Measurements from ENCODE around the gene REX1BD. TPM values are rescaled to one million over a fixed set of nuclear protein-coding genes. Genes with fewer than 3 reads are reported as not detected.
"Not testable (repeated sequence)": the region's sequence is repeated elsewhere in the genome, so short reads cannot be mapped to it uniquely, and the experiment has no call there.

REX1BD gene
- total RNA-seq, 4 donors from 2014 or later = 29.7 to 295 (median 74.2) TPM

- intact Hi-C loops (cut with DNase I; ENCODE audit: low total_unique reads) = loop anchor here (5.0 kb wide), 1 partner anchor 258 kb away; no protein-coding TSS in a partner anchor
- Histone ChIP-seq H3K27ac (peak overlapping the region; percentile 88 to 89), H3K9me3 (no peaks in the 10 kb centered on the region), H3K4me3 (peak overlapping the region; percentile 48 to 84), H3K4me1 (peaks cover 1 to 10% of the 10 kb centered on the region in 2 donors), H3K36me3 (no peaks in the 10 kb centered on the region), H3K27me3 (no peaks in the 10 kb centered on the region)
- peak; percentile 59 to 68 for DNase-seq
- TF ChIP-seq CTCF (IDR thresholded peaks at IDR 0.05) = peak in 2 of 4 experiments; percentile 22 to 35
- TF ChIP-seq POLR2A (IDR thresholded peaks at IDR 0.05) = no peak
Observed at GRCh38 chr19:18589380-18590272, 1.0 kb downstream of the REX1BD start.

GRCh38 chr19:18590273-18591272 is 2.0 kb downstream of the REX1BD start:
- no peaks in the 10 kb centered on the region for H3K9me3 ChIP-seq
- intact Hi-C loops (cut with DNase I; ENCODE audit: low total_unique reads) = loop anchor here (5.0 kb wide), 1 partner anchor 257 kb away; no protein-coding TSS in a partner anchor
- peaks cover 4 to 17% of the 10 kb centered on the region in 2 donors for H3K4me1 ChIP-seq
- no peak for DNase-seq
- H3K27ac ChIP-seq = peak overlapping the region in 1 of 2 donors; percentile 89
- no peak for TF ChIP-seq CTCF (IDR thresholded peaks at IDR 0.05)
- no peak for TF ChIP-seq POLR2A (IDR thresholded peaks at IDR 0.05)
- H3K4me3 ChIP-seq = no peak overlapping the region
- no peaks in the 10 kb centered on the region for H3K36me3 ChIP-seq
- H3K27me3 ChIP-seq = no peaks in the 10 kb centered on the region

GRCh38 chr19:18591735-18592385 is 3.3 kb downstream of the REX1BD start:
- H3K9me3 ChIP-seq = no peaks in the 10 kb centered on the region
- H3K4me1 ChIP-seq = peaks cover 4 to 17% of the 10 kb centered on the region in 2 donors
- H3K27me3 ChIP-seq = no peaks in the 10 kb centered on the region
- intact Hi-C loops (cut with DNase I; ENCODE audit: low total_unique reads) = loop anchor here (5.0 kb wide), 1 partner anchor 255 kb away; no protein-coding TSS in a partner anchor
- no peak overlapping the region for H3K4me3 ChIP-seq
- no peak overlapping the region for H3K27ac ChIP-seq
- DNase-seq = no peak
- no peaks in the 10 kb centered on the region for H3K36me3 ChIP-seq
- no peak for TF ChIP-seq POLR2A (IDR thresholded peaks at IDR 0.05)
- TF ChIP-seq CTCF (IDR thresholded peaks at IDR 0.05) = no peak

- not testable (repeated sequence) for H3K27me3 ChIP-seq, H3K4me3 ChIP-seq, DNase-seq, H3K27ac ChIP-seq, H3K9me3 ChIP-seq, H3K36me3 ChIP-seq
- peaks cover 4 to 17% of the 10 kb centered on the region in 2 donors for H3K4me1 ChIP-seq
- intact Hi-C loops (cut with DNase I; ENCODE audit: low total_unique reads) = loop anchor here (5.0 kb wide), 1 partner anchor 255 kb away; no protein-coding TSS in a partner anchor
Observed at GRCh38 chr19:18592732-18593131, 4.1 kb downstream of the REX1BD start.

All from uterus (tissue), 4 donors.